Suprapubic skin (tissue), 3 donors: ENCODE measurements around the gene PDGFB.

Experiments used
- CTCF ChIP-seq, 2 donors: fragments of 200-600 bp in 1 of 2; fragments of 450-650 bp in 1 of 2; sonication (generic) in 1 of 2; IDR thresholded peaks; one replicate each; pipeline ENCODE4 v1.5.1; 2016 to 2019; ENCODE audit warnings: antibody characterized with exemption in 2 of 2, mild to moderate bottlenecking in 1 of 2, moderate library complexity in 1 of 2
- EP300 ChIP-seq: sonication (generic); formaldehyde crosslinking; IDR thresholded peaks from one replicate; pipeline ENCODE4 v1.6.1; 2017; ENCODE audit warnings: antibody characterized with exemption

GRCh38 chr22:39219071-39220039 lies 25.4 kb downstream of the PDGFB start:
- TF ChIP-seq CTCF (IDR thresholded peaks at IDR 0.05) (no peak), EP300 (no peak)
